Activated naive CD8-positive, alpha-beta T cell (primary cell): ENCODE results near the gene CPED1.
"Not testable (repeated sequence)": the region's sequence is repeated elsewhere in the genome, so short reads cannot be mapped to it uniquely, and the experiment has no call there.

Experiments used
- H3K27ac Mint-ChIP-seq: one replicate; pipeline ENCODE4 v1.8.0; 2021; ENCODE audit warnings: mixed read lengths
- H3K27me3 Mint-ChIP-seq: one replicate; pipeline ENCODE4 v1.8.0; 2021; ENCODE audit warnings: mixed read lengths
- H3K36me3 Mint-ChIP-seq: one replicate; pipeline ENCODE4 v1.8.0; 2021; ENCODE audit warnings: mixed read lengths
- H3K4me1 Mint-ChIP-seq: one replicate; pipeline ENCODE4 v1.8.0; 2021; ENCODE audit warnings: low read depth, mixed read lengths
- H3K4me3 Mint-ChIP-seq: one replicate; pipeline ENCODE4 v1.8.0; 2021; ENCODE audit warnings: mild to moderate bottlenecking, mixed read lengths
- H3K9me3 Mint-ChIP-seq: one replicate; pipeline ENCODE4 v1.8.0; 2021; ENCODE audit warnings: low read depth, mixed read lengths

CPED1 gene

DNA sequence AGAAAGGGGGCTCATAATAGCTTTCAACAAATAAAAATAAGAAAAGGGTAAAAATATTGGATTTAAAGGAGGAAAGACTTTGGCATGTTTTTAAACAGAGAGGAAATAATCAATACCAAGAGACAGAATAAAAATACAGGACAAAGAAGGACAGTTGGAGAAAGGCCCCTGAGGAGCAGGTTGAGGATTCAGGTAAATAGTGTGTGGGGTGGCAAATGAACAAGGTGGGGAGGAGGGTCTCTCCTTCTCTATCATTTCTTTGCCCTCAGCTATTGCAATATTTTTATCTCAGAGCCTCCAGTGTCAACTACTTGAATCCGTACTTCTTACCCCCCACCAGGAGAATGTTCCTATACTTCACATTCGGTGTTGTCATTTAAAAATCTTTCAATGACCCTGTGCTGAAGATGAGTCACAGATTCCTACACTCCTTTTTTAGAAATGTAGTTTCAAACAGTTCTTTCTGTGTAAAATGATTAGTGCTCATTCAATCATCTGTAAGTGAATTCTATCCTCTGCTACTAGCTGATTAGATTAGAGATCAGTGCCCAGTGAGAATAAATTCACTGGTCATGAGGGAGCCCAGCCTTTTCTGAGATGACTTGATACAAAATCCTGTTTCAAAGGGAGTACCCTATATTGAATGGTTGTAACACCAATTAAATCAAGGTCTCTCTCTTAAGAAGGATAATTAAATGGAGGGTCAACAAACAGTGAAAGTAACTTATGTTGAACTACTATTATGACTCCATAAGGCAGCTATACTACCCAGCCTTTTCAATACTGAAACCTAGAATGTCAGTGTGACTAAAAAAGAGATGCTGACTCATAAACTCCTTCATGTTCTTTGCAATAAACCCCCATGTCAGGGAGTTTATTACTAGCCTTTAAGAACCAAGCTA is 289.9 kb downstream of the CPED1 start:
- Mint-ChIP-seq H3K36me3 (no peaks in the 10 kb centered on the region), H3K9me3 (no peaks in the 10 kb centered on the region), H3K4me3 (no peak overlapping the region), H3K27ac (peak overlapping the region; percentile 70), H3K27me3 (peaks cover 13% of the 10 kb centered on the region), H3K4me1 (peaks cover 15% of the 10 kb centered on the region)

GRCh38 chr7:121279060-121279620 is 290.6 kb downstream of the CPED1 start:
- peaks cover 9% of the 10 kb centered on the region for H3K27me3 Mint-ChIP-seq
- H3K9me3 Mint-ChIP-seq = no peaks in the 10 kb centered on the region
- peaks cover 15% of the 10 kb centered on the region for H3K4me1 Mint-ChIP-seq
- H3K27ac Mint-ChIP-seq = peak overlapping the region; percentile 72
- no peaks in the 10 kb centered on the region for H3K36me3 Mint-ChIP-seq
- no peak overlapping the region for H3K4me3 Mint-ChIP-seq

- no peak overlapping the region for H3K4me3 Mint-ChIP-seq
- H3K27ac Mint-ChIP-seq = no peak overlapping the region
- peaks cover 15% of the 10 kb centered on the region for H3K4me1 Mint-ChIP-seq
Measured at GRCh38 chr7:121279822-121280221, 291.3 kb downstream of the CPED1 start.

DNA sequence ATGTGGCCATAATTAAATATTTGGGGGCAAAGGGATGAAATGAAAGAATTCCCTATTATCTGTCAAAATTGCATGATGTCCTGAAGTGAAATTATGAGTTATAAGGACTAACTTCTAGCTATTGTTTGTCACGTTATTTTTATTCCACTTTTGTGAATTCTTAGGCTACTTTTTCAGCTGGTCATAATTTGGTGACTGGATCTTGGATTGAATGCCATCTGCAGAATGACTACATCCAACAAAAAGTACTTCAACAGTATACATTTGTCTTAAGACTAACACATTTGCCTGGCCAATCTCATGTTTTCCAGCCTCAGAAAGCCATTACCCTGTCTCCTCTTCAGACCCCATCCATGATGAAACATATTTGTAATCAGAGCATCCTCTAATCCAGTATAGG is 292.1 kb downstream of the CPED1 start:
- Mint-ChIP-seq H3K27ac (no peak overlapping the region), H3K9me3 (peaks cover 10% of the 10 kb centered on the region), H3K36me3 (no peaks in the 10 kb centered on the region), H3K4me1 (peaks cover 15% of the 10 kb centered on the region), H3K4me3 (no peak overlapping the region), H3K27me3 (peaks cover 8% of the 10 kb centered on the region)

More at GRCh38 chr7:121279822-121280221, 291.3 kb downstream of the CPED1 start:
- no peaks in the 10 kb centered on the region for H3K36me3 Mint-ChIP-seq
- peaks cover 8% of the 10 kb centered on the region for H3K27me3 Mint-ChIP-seq
- peaks cover 2% of the 10 kb centered on the region for H3K9me3 Mint-ChIP-seq

- no peaks in the 10 kb centered on the region for H3K36me3 Mint-ChIP-seq
- H3K27ac Mint-ChIP-seq = no peak overlapping the region
- H3K4me1 Mint-ChIP-seq = peaks cover 23% of the 10 kb centered on the region
- no peak overlapping the region for H3K4me3 Mint-ChIP-seq
- H3K9me3 Mint-ChIP-seq = peaks cover 11% of the 10 kb centered on the region
- peaks cover 1% of the 10 kb centered on the region for H3K27me3 Mint-ChIP-seq
Measured at GRCh38 chr7:121282129-121282528, 293.6 kb downstream of the CPED1 start.

- peaks cover 13% of the 10 kb centered on the region for H3K4me1 Mint-ChIP-seq
- no peak overlapping the region for H3K4me3 Mint-ChIP-seq
- H3K27me3 Mint-ChIP-seq = no peaks in the 10 kb centered on the region
- no peak overlapping the region for H3K27ac Mint-ChIP-seq
- H3K9me3 Mint-ChIP-seq = peaks cover 11% of the 10 kb centered on the region
- H3K36me3 Mint-ChIP-seq = no peaks in the 10 kb centered on the region
Measured at GRCh38 chr7:121285066-121285667, 296.7 kb downstream of the CPED1 start.

- peaks cover 11% of the 10 kb centered on the region for H3K9me3 Mint-ChIP-seq
- H3K36me3 Mint-ChIP-seq = no peaks in the 10 kb centered on the region
- H3K4me3 Mint-ChIP-seq = no peak overlapping the region
- peaks cover 13% of the 10 kb centered on the region for H3K4me1 Mint-ChIP-seq
- H3K27ac Mint-ChIP-seq = no peak overlapping the region
- no peaks in the 10 kb centered on the region for H3K27me3 Mint-ChIP-seq
Measured at GRCh38 chr7:121286186-121286585, 297.7 kb downstream of the CPED1 start.

DNA sequence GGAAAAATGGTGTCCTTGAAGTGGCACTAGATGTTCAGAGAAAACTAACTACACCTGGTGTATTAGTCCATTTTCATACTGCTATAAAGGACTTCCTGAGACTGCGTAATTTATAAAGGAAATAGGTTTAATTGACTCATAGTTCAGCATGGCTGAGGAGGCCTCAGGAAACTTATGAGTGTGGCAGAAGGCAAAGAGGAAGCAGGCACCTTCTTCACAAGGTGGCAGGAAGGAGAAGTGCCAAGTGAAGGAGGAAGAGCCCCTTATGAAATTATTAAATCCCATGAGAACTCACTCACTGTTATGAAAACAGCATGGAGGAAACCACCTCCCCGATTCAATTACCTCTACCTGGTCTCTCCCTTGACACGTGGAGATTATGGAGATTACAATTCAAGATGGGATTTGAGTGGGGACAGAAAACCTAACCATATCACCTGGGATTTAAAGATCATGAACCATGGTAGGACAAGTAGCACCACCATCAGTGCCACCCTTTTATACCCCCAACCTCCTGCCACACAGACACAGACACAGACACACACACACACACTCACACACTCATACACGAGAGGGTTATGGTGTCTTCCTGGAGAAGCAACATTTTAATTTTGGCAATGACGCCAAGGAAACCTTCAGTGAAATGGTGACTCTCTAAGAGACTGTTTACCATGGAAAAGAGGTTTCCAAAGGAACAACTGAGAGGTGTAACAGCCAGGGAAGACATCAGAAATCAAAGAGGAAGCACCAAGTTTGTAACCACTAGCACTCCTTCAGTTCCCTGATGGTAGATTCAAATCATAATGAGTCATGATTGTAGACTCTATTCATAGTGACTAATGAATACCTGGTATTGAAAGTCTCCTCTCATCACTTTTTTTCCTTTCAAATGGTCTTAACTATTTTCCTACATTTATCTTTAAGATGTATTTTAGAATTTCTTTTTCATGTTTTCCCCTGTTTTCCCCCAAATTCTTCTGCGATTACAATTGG is 298.5 kb downstream of the CPED1 start:
- Mint-ChIP-seq H3K27me3 (no peaks in the 10 kb centered on the region), H3K9me3 (peaks cover 11% of the 10 kb centered on the region), H3K27ac (peak overlapping the region; percentile 30), H3K4me3 (no peak overlapping the region), H3K4me1 (peaks cover 13% of the 10 kb centered on the region), H3K36me3 (no peaks in the 10 kb centered on the region)

GRCh38 chr7:121288894-121289293 is 300.4 kb downstream of the CPED1 start:
- Mint-ChIP-seq H3K9me3 (peaks cover 13% of the 10 kb centered on the region), H3K4me3 (no peak overlapping the region), H3K4me1 (peaks cover 13% of the 10 kb centered on the region), H3K36me3 (no peaks in the 10 kb centered on the region), H3K27ac (no peak overlapping the region), H3K27me3 (peaks cover 3% of the 10 kb centered on the region)

DNA sequence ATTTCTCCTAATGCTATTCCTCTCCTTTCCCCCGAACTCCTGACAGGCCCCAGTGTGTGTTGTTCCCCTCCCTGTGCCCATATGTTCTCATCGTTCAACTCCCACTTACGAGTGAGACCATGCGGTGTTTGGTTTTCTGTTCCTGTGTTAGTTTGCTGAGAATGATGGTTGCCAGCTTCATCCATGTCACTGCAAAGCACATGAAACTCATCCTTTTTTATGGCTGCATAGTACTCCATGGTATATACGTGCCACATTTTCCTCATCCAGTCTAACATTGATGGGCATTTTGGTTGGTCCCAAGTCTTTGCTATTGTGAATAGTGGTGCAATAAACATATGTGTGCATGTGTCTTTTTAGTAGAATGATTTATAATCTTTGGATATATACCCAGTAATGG is 301.4 kb downstream of the CPED1 start:
- peaks cover 12% of the 10 kb centered on the region for H3K9me3 Mint-ChIP-seq
- not testable (repeated sequence) for H3K27me3 Mint-ChIP-seq, H3K36me3 Mint-ChIP-seq, H3K4me3 Mint-ChIP-seq, H3K27ac Mint-ChIP-seq
- H3K4me1 Mint-ChIP-seq = peaks cover 13% of the 10 kb centered on the region

- Mint-ChIP-seq H3K27ac (no peak overlapping the region), H3K9me3 (peaks cover 4% of the 10 kb centered on the region), H3K4me1 (no peaks in the 10 kb centered on the region), H3K36me3 (no peaks in the 10 kb centered on the region), H3K4me3 (no peak overlapping the region), H3K27me3 (peaks cover 4% of the 10 kb centered on the region)
Measured at GRCh38 chr7:121294448-121294992, 306.0 kb downstream of the CPED1 start.

GRCh38 chr7:121297843-121298242 is 309.3 kb downstream of the CPED1 start:
- H3K27ac Mint-ChIP-seq = no peak overlapping the region
- H3K4me3 Mint-ChIP-seq = no peak overlapping the region

DNA sequence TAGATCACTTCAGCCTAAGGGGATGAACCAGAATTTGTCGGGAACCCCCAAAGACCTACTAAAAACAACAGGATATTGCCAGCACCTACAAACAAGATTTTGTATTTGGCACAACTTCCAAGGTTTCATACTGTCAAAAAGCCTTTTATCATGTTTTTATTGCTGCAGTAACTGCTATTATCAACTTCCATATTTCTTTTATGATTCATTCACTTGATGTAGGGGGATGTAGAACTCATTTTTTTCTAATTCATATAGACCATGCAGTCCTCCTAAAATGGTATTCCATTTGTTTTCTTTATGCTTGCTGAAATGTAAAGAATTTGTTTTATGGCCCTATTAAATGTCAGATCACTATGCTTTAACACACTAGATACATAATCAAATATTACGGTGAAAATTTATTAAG is 310.3 kb downstream of the CPED1 start:
- H3K36me3 Mint-ChIP-seq = no peaks in the 10 kb centered on the region
- no peak overlapping the region for H3K4me3 Mint-ChIP-seq
- H3K27ac Mint-ChIP-seq = no peak overlapping the region
- no peaks in the 10 kb centered on the region for H3K4me1 Mint-ChIP-seq
- peaks cover 3% of the 10 kb centered on the region for H3K9me3 Mint-ChIP-seq
- H3K27me3 Mint-ChIP-seq = peaks cover 15% of the 10 kb centered on the region

More at GRCh38 chr7:121297843-121298242, 309.3 kb downstream of the CPED1 start:
- H3K36me3 Mint-ChIP-seq = no peaks in the 10 kb centered on the region
- no peaks in the 10 kb centered on the region for H3K4me1 Mint-ChIP-seq
- peaks cover 17% of the 10 kb centered on the region for H3K27me3 Mint-ChIP-seq
- H3K9me3 Mint-ChIP-seq = peaks cover 4% of the 10 kb centered on the region
